ENCODE measurements around the gene CLMN. TPM values are rescaled to one million over a fixed set of nuclear protein-coding genes. Genes with fewer than 3 reads are reported as not detected.

CLMN gene
- total and polyA plus RNA-seq, 2 donors = 0.71 to 1.9 TPM

DNA sequence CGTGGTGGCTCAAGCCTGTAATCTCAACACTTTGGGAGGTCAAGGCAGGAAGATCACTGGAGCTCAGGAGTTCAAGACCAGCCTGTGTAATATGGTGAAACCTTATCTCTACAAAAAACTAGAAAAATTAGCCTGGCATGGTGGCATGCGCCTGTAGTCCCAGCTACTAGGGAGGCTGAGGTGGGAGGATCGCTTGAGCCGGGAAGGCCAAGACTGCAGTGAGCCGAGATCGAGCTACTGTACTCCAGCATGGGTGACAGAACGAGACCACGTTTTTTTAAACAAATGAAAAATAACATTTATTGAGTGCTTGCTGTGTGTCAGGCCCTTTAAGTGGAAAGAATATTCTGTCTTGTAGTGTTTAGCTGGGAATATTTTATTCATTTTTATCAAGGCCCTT, 26.6 kb upstream of the CLMN start:
- Histone ChIP-seq H3K4me1 (ENCODE audit: control insufficient read depth in 2 of 2, insufficient read depth in 2 of 2, low read length in 2 of 2) (no peaks in the 10 kb centered on the region), H3K36me3 (ENCODE audit: control insufficient read depth in 2 of 2, insufficient read depth in 2 of 2, low read length in 1 of 2) (no peaks in the 10 kb centered on the region), H3K27ac (ENCODE audit: low read depth in 1 of 2, low read length in 1 of 2) (no peak overlapping the region), H3K9me3 (ENCODE audit: control insufficient read depth in 2 of 2, insufficient read depth in 1 of 2, low read length in 1 of 2) (no peaks in the 10 kb centered on the region), H3K27me3 (ENCODE audit: control insufficient read depth in 2 of 2, insufficient read depth in 1 of 2, low read length in 1 of 2) (peaks cover 0 to 4% of the 10 kb centered on the region in 2 donors), H3K4me3 (ENCODE audit: low read length in 2 of 2) (no peak overlapping the region)
- no peak for DNase-seq (ENCODE audit: low read depth in 6 of 9, low spot score in 9 of 9)
- WGBS = 96% methylated on average over 8 of the region's 8 CpGs

DNA sequence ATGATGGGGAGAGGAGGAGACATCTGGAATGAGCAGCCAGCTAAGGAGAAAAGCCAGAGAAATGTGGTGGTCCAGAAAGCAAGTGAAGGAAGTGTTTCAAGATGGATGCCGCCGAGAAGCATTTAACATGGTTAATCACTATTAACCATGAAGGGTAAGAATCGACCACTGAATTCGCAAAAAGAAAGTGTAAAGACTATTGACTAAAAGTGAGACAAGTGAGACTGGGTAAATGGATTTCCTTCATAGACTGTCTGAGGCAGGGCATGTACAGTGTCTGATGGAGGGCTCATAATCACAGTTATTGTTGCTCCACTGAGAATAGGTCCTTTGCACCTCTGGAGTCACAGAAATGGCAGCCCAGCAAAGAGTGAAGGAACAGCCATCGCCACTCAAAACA, 25.3 kb upstream of the CLMN start:
- Histone ChIP-seq H3K9me3 (ENCODE audit: control insufficient read depth in 2 of 2, insufficient read depth in 1 of 2, low read length in 1 of 2) (no peaks in the 10 kb centered on the region), H3K27me3 (ENCODE audit: control insufficient read depth in 2 of 2, insufficient read depth in 1 of 2, low read length in 1 of 2) (peaks cover 0 to 7% of the 10 kb centered on the region in 2 donors), H3K36me3 (ENCODE audit: control insufficient read depth in 2 of 2, insufficient read depth in 2 of 2, low read length in 1 of 2) (no peaks in the 10 kb centered on the region), H3K27ac (ENCODE audit: low read depth in 1 of 2, low read length in 1 of 2) (no peak overlapping the region), H3K4me1 (ENCODE audit: control insufficient read depth in 2 of 2, insufficient read depth in 2 of 2, low read length in 2 of 2) (no peaks in the 10 kb centered on the region), H3K4me3 (ENCODE audit: low read length in 2 of 2) (no peak overlapping the region)
- no peak for DNase-seq (ENCODE audit: low read depth in 6 of 9, low spot score in 9 of 9)
- WGBS = 97% methylated on average over 5 of the region's 5 CpGs

DNA sequence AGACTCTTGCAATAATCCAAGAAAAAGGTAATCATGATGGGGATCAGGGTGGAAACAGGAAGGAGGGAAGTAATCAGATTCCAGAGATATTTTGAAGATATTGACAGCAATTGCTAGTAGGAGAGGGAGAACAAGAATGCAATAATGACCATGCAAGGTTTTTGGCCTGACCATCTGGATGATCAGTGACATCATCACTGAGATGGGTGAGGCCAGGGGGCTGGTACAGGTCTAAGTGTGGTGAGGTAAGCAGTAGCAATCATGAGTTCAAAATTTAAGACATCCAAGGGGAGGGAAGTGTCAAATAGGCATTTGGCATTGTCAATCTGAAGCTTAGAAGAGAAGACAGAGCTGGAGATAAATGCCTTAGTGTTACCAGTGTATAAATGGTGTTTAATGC, 24.8 kb upstream of the CLMN start:
- no peaks in the 10 kb centered on the region for H3K9me3 ChIP-seq (ENCODE audit: control insufficient read depth in 2 of 2, insufficient read depth in 1 of 2, low read length in 1 of 2)
- no peaks in the 10 kb centered on the region for H3K36me3 ChIP-seq (ENCODE audit: control insufficient read depth in 2 of 2, insufficient read depth in 2 of 2, low read length in 1 of 2)
- no peaks in the 10 kb centered on the region for H3K4me1 ChIP-seq (ENCODE audit: control insufficient read depth in 2 of 2, insufficient read depth in 2 of 2, low read length in 2 of 2)
- peaks cover 0 to 7% of the 10 kb centered on the region in 2 donors for H3K27me3 ChIP-seq (ENCODE audit: control insufficient read depth in 2 of 2, insufficient read depth in 1 of 2, low read length in 1 of 2)
- no peak for DNase-seq (ENCODE audit: low read depth in 6 of 9, low spot score in 9 of 9)
- H3K27ac ChIP-seq (ENCODE audit: low read depth in 1 of 2, low read length in 1 of 2) = no peak overlapping the region
- H3K4me3 ChIP-seq (ENCODE audit: low read length in 2 of 2) = no peak overlapping the region

DNA sequence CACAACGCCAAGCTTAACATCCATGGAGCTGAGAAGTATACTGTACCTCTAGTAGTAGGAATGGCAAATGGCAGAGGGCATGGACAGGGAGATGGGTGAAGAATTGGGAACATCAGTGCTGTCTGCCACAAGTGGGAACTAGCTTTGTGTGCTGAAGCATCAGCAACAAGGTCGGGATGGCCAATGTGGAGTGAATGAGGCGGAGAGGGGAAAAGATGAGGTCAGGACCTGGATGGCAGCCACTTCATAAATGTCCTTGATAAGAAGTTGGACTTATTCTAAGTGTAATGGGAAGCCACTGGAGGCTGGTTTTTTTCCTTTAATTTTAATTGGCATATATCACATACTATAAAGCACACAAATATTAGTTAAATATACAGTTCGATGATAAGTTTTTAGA, 21.9 kb upstream of the CLMN start:
- H3K4me3 ChIP-seq (ENCODE audit: low read length in 2 of 2) = no peak overlapping the region
- H3K27me3 ChIP-seq (ENCODE audit: control insufficient read depth in 2 of 2, insufficient read depth in 1 of 2, low read length in 1 of 2) = peaks cover 0 to 9% of the 10 kb centered on the region in 2 donors
- no peak for DNase-seq (ENCODE audit: low read depth in 6 of 9, low spot score in 9 of 9)
- WGBS = 83% methylated on average over 4 of the region's 4 CpGs
- H3K4me1 ChIP-seq (ENCODE audit: control insufficient read depth in 2 of 2, insufficient read depth in 2 of 2, low read length in 2 of 2) = no peaks in the 10 kb centered on the region
- H3K27ac ChIP-seq (ENCODE audit: low read depth in 1 of 2, low read length in 1 of 2) = no peak overlapping the region
- no peaks in the 10 kb centered on the region for H3K9me3 ChIP-seq (ENCODE audit: control insufficient read depth in 2 of 2, insufficient read depth in 1 of 2, low read length in 1 of 2)
- H3K36me3 ChIP-seq (ENCODE audit: control insufficient read depth in 2 of 2, insufficient read depth in 2 of 2, low read length in 1 of 2) = no peaks in the 10 kb centered on the region

DNA sequence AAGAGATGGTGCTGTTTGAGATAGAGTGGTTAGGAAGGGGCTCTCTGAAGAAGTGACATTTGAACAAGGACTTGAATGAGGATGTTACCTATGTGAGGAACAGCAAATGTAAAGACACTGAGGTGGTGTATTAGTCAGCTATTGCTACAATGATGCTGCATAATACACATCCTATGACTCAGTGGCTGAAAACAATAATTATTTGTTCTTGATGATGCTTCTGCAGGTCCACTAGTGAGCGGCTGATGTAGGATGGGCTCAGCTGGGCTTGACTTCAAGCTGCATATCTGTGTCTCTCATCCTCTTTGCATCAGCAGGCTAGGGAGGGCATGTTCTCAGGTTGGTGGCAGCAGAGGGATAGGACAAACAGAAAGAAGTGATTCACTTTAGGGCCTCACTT, 21.4 kb upstream of the CLMN start:
- no peaks in the 10 kb centered on the region for H3K36me3 ChIP-seq (ENCODE audit: control insufficient read depth in 2 of 2, insufficient read depth in 2 of 2, low read length in 1 of 2)
- no peaks in the 10 kb centered on the region for H3K9me3 ChIP-seq (ENCODE audit: control insufficient read depth in 2 of 2, insufficient read depth in 1 of 2, low read length in 1 of 2)
- H3K27me3 ChIP-seq (ENCODE audit: control insufficient read depth in 2 of 2, insufficient read depth in 1 of 2, low read length in 1 of 2) = peaks cover 0 to 11% of the 10 kb centered on the region in 2 donors
- H3K4me1 ChIP-seq (ENCODE audit: control insufficient read depth in 2 of 2, insufficient read depth in 2 of 2, low read length in 2 of 2) = no peaks in the 10 kb centered on the region
- no peak overlapping the region for H3K4me3 ChIP-seq (ENCODE audit: low read length in 2 of 2)
- no peak for DNase-seq (ENCODE audit: low read depth in 6 of 9, low spot score in 9 of 9)
- 98% methylated on average over 1 of the region's 1 CpG for WGBS
- no peak overlapping the region for H3K27ac ChIP-seq (ENCODE audit: low read depth in 1 of 2, low read length in 1 of 2)

DNA sequence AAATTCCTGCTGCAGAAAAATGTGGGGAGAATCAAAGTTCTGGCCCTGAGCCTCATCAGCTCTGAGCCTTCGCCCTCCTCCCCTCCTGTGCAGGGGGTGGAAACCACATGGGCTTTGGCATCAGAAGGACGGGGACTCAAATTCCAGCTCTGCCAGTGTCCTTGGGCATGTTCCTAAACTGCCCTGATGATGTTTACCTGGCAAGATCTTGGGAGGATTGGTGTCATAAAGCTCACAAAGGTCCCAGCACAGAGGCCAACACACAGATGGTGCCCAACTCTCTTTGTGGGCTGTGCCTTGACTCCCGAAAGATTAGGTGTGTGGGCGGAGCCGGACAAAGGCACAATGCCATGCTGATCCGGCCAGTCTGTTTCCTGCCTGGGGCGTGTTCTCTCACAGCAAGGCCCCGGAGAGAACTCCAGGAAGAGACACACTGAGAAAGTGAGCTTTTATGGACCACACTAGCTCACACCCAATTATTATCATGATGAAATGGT, 20.5 kb upstream of the CLMN start:
- no peaks in the 10 kb centered on the region for H3K36me3 ChIP-seq (ENCODE audit: control insufficient read depth in 2 of 2, insufficient read depth in 2 of 2, low read length in 1 of 2)
- H3K27me3 ChIP-seq (ENCODE audit: control insufficient read depth in 2 of 2, insufficient read depth in 1 of 2, low read length in 1 of 2) = peaks cover 0 to 11% of the 10 kb centered on the region in 2 donors
- DNase-seq (ENCODE audit: low read depth in 6 of 9, low spot score in 9 of 9) = no peak
- no peaks in the 10 kb centered on the region for H3K4me1 ChIP-seq (ENCODE audit: control insufficient read depth in 2 of 2, insufficient read depth in 2 of 2, low read length in 2 of 2)
- H3K27ac ChIP-seq (ENCODE audit: low read depth in 1 of 2, low read length in 1 of 2) = no peak overlapping the region
- H3K4me3 ChIP-seq (ENCODE audit: low read length in 2 of 2) = no peak overlapping the region
- 70% methylated on average over 8 of the region's 8 CpGs for WGBS
- H3K9me3 ChIP-seq (ENCODE audit: control insufficient read depth in 2 of 2, insufficient read depth in 1 of 2, low read length in 1 of 2) = no peaks in the 10 kb centered on the region

DNA sequence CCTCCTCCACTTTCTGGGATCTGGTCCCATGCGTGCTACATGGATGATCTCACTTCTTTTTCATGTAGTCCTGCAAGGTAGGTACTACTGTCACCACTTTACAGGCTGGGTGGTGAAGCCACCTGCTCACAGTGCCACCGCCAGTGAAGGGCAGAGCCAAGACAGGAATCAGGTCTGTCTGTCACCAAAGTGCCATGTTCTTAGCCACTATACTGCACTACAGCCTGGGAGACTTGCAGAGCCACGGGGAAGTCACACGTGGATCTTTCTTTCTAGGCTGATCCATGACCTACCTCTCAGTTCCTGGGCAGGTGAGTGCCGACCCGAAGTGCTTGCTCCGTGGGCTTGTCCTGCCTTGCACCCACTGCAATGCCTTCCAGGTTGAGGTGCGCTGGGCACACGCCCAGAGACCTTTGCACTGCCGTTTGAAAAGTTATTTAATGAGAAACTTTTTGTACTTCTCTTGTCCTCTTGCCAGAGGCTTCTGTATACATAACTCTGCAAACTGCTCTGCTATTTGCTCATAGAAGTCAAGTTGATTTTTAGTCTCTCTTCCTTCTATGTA, 19.7 kb upstream of the CLMN start:
- 91% methylated on average over 10 of the region's 10 CpGs for WGBS
- Histone ChIP-seq H3K4me3 (ENCODE audit: low read length in 2 of 2) (no peak overlapping the region), H3K9me3 (ENCODE audit: control insufficient read depth in 2 of 2, insufficient read depth in 1 of 2, low read length in 1 of 2) (no peaks in the 10 kb centered on the region), H3K27me3 (ENCODE audit: control insufficient read depth in 2 of 2, insufficient read depth in 1 of 2, low read length in 1 of 2) (peaks cover 0 to 11% of the 10 kb centered on the region in 2 donors), H3K36me3 (ENCODE audit: control insufficient read depth in 2 of 2, insufficient read depth in 2 of 2, low read length in 1 of 2) (no peaks in the 10 kb centered on the region), H3K4me1 (ENCODE audit: control insufficient read depth in 2 of 2, insufficient read depth in 2 of 2, low read length in 2 of 2) (no peaks in the 10 kb centered on the region), H3K27ac (ENCODE audit: low read depth in 1 of 2, low read length in 1 of 2) (no peak overlapping the region)
- no peak for DNase-seq (ENCODE audit: low read depth in 6 of 9, low spot score in 9 of 9)

DNA sequence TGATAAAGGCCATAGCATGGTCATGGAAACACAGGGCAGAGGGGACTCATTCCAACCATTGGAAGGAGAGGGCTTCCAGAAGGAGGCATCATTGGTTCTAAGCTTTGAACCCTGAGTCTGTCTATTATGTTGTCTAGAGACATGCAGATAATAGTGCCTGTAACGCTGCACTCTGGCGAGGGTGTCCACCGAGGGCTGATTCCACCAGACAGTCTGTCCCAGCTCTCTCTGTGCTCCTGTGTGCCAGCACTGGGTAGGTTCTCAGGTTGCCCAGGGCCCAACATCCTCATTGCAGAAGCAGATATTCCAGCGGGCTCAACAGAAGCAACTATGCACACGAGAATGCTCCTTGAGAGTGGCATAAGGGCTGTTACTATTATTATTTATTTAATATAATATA, 18.7 kb upstream of the CLMN start:
- H3K4me3 ChIP-seq (ENCODE audit: low read length in 2 of 2) = no peak overlapping the region
- WGBS = 99% methylated on average over 5 of the region's 5 CpGs
- DNase-seq (ENCODE audit: low read depth in 6 of 9, low spot score in 9 of 9) = no peak
- H3K36me3 ChIP-seq (ENCODE audit: control insufficient read depth in 2 of 2, insufficient read depth in 2 of 2, low read length in 1 of 2) = no peaks in the 10 kb centered on the region
- peaks cover 0 to 11% of the 10 kb centered on the region in 2 donors for H3K27me3 ChIP-seq (ENCODE audit: control insufficient read depth in 2 of 2, insufficient read depth in 1 of 2, low read length in 1 of 2)
- no peak overlapping the region for H3K27ac ChIP-seq (ENCODE audit: low read depth in 1 of 2, low read length in 1 of 2)
- H3K4me1 ChIP-seq (ENCODE audit: control insufficient read depth in 2 of 2, insufficient read depth in 2 of 2, low read length in 2 of 2) = no peaks in the 10 kb centered on the region
- no peaks in the 10 kb centered on the region for H3K9me3 ChIP-seq (ENCODE audit: control insufficient read depth in 2 of 2, insufficient read depth in 1 of 2, low read length in 1 of 2)

DNA sequence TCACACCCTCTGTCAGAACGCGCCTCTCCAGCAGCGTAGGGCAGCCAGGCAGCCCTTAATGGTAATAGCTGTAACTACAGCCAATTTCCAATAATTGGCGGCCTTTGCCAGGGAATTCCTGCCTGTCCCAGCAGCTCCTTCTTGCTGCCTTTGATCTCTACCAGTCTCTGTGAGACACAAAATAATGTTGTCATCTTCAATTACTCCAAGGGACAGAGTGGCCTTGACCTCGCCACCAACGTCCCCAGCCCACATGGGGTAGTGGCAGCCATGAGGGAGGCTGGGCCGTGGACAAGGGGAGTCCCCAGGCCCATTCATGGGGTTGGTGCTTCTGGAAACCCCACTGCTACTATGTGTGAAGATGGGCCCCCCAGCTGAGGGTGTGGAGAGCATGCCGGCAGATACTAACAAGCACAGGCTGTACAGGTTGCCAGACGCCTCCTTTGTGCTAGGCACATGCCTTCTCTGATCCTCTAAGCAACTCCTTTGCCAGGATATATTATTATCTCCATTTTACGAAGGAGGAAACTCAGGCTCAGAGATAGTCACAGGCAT, 17.4 kb upstream of the CLMN start:
- 93% methylated on average over 10 of the region's 10 CpGs for WGBS
- H3K27me3 ChIP-seq (ENCODE audit: control insufficient read depth in 2 of 2, insufficient read depth in 1 of 2, low read length in 1 of 2) = peaks cover 0 to 11% of the 10 kb centered on the region in 2 donors
- DNase-seq (ENCODE audit: low read depth in 6 of 9, low spot score in 9 of 9) = no peak
- no peaks in the 10 kb centered on the region for H3K4me1 ChIP-seq (ENCODE audit: control insufficient read depth in 2 of 2, insufficient read depth in 2 of 2, low read length in 2 of 2)
- H3K4me3 ChIP-seq (ENCODE audit: low read length in 2 of 2) = no peak overlapping the region
- H3K36me3 ChIP-seq (ENCODE audit: control insufficient read depth in 2 of 2, insufficient read depth in 2 of 2, low read length in 1 of 2) = no peaks in the 10 kb centered on the region
- H3K27ac ChIP-seq (ENCODE audit: low read depth in 1 of 2, low read length in 1 of 2) = no peak overlapping the region
- H3K9me3 ChIP-seq (ENCODE audit: control insufficient read depth in 2 of 2, insufficient read depth in 1 of 2, low read length in 1 of 2) = no peaks in the 10 kb centered on the region
